Measurements from ENCODE around the gene NPVF.

Gene NPVF

DNA sequence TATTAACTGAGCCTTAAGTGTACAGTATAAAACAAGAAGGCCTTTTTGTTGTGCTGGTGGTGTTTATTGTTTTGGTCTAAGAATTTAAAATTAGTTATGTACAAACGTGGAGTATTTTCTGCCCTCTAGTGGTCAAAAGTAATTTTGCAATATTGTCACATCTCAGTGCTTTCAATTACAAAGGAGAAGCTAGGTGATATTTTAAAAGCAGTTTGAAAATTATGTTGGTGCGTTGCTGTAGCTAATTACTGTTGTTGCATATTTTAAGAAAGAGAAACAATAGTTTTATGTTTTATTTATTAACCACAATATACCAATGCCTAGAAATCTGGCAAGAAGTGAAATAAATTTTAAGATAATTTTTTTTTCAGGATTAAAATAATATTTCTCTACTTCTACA lies 11.4 kb downstream of the NPVF start:
- peak; percentile 33 for DNase-seq (ENCODE audit: extremely low read depth, low read depth)
- no peak overlapping the region for H3K4me3 ChIP-seq (replicated peaks; ENCODE audit: low read depth, low read length)
- TF ChIP-seq, protein P1, sequence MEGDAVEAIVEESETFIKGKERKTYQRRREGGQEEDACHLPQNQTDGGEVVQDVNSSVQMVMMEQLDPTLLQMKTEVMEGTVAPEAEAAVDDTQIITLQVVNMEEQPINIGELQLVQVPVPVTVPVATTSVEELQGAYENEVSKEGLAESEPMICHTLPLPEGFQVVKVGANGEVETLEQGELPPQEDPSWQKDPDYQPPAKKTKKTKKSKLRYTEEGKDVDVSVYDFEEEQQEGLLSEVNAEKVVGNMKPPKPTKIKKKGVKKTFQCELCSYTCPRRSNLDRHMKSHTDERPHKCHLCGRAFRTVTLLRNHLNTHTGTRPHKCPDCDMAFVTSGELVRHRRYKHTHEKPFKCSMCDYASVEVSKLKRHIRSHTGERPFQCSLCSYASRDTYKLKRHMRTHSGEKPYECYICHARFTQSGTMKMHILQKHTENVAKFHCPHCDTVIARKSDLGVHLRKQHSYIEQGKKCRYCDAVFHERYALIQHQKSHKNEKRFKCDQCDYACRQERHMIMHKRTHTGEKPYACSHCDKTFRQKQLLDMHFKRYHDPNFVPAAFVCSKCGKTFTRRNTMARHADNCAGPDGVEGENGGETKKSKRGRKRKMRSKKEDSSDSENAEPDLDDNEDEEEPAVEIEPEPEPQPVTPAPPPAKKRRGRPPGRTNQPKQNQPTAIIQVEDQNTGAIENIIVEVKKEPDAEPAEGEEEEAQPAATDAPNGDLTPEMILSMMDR (IDR thresholded peaks at IDR 0.05; ENCODE audit: low read depth, low read length, missing control alignments), result peak; percentile 56

DNA sequence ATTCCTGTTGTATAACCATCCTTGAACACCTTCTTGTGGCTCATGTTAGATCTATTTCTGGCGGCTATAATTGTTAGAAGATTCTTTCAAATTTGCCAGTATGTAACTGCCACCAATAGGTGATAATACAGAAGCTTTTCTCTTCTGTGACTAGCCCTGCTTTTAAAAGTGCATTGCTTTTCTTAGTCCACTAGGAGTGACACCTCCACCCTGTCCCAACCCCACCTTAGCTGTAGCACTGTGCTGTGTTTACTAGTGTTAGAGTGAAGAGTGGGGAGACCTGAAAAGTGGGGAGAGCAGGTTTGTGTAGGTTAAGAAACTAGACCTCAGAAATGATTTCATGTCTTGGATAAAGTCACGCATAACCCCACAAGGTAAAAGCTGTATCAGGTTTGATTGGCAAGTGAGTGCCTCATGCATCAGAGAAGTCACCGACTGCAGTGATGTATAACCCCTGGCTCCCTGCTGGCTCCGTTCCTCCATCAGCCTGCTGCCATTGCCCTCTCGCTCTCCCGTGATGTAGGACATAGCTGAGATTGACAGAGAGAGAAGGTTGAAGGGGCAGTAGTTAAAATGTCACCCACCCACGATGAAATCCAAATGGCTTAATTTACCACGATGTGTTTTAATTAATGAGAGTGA lies 12.5 kb downstream of the NPVF start:
- DNase-seq (ENCODE audit: extremely low read depth, low read depth), result no peak
- H3K4me3 ChIP-seq (replicated peaks; ENCODE audit: low read depth, low read length), result no peak overlapping the region
- TF ChIP-seq, protein P1 (IDR thresholded peaks at IDR 0.05; ENCODE audit: low read depth, low read length, missing control alignments), result no peak

DNA sequence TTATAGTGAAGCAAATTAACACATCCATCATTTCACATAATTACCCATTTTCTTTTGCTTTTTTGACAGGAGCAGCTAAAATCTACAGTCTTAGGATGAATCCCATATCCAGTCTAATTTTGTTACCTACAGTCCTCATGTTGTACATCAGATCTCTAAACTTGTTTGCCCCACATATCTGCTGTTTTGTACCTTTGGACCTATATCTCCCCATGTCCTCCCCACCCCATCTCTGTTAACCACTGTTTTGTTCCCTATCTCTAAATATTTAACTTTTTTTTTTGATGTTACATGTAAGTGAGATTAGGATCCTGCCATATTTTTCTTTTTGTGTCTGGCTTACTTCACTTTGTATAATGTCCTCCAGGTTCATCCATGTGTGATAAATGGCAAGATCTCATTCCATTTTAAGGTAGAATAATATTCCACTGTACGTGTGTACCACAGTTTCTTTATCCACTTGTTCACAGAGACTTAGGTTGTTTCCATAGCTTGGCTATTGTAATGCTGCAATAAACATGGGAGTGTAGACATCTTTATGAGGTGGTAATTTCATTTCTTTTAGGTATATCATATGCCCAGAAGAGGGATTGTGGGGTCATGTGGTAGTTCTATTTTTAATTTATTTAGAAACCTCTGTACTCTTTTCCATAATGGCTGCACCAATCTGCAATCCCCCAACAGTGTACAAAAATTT lies 19.6 kb downstream of the NPVF start:
- TF ChIP-seq, protein P1 (IDR thresholded peaks at IDR 0.05; ENCODE audit: low read depth, low read length, missing control alignments), result no peak
- no peak overlapping the region for H3K4me3 ChIP-seq (replicated peaks; ENCODE audit: low read depth, low read length)
- DNase-seq (ENCODE audit: extremely low read depth, low read depth), result no peak

DNA sequence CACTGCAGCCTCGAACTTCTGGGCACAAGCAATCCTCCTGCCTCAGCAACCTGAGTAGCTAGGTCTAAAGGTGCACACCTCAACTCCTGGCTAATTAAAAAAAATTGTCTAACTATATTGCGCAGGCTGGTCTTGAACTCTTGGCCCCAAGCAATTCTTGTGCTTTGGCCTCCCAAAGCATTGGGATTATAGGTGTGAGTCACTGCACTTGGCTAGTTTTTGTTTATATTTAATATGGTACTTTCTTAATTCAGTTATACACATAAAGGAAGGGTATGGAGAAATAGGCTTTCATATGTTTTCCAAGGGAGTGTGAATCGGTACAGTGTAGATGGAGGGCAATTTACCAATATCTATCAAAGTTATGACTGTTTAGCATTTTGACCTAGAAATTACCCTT lies 20.4 kb downstream of the NPVF start:
- no peak overlapping the region for H3K4me3 ChIP-seq (replicated peaks; ENCODE audit: low read depth, low read length)
- no peak for DNase-seq (ENCODE audit: extremely low read depth, low read depth)
- TF ChIP-seq, protein P1 (IDR thresholded peaks at IDR 0.05; ENCODE audit: low read depth, low read length, missing control alignments), result no peak

DNA sequence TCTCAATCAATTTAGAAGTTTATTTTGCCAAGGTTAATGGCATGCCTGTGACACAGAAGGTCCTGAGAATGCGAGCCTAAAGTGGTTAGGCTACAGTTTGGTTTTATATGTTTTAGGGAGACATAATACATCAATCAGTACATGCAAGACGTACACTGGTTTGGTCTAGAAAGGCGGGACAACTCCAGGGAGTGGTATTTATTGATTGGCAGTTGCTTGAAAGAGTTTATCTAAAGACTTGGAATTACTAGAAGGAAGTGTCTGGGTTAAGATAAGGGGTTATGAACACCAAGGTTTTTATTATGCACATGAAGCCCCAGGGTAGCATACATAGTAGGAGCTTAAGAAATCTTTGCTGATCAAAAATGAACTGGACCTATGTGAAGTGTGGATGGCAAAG lies 21.5 kb downstream of the NPVF start:
- TF ChIP-seq, protein P1 (IDR thresholded peaks at IDR 0.05; ENCODE audit: low read depth, low read length, missing control alignments), result no peak
- H3K4me3 ChIP-seq (replicated peaks; ENCODE audit: low read depth, low read length), result no peak overlapping the region
- DNase-seq (ENCODE audit: extremely low read depth, low read depth), result no peak

DNA sequence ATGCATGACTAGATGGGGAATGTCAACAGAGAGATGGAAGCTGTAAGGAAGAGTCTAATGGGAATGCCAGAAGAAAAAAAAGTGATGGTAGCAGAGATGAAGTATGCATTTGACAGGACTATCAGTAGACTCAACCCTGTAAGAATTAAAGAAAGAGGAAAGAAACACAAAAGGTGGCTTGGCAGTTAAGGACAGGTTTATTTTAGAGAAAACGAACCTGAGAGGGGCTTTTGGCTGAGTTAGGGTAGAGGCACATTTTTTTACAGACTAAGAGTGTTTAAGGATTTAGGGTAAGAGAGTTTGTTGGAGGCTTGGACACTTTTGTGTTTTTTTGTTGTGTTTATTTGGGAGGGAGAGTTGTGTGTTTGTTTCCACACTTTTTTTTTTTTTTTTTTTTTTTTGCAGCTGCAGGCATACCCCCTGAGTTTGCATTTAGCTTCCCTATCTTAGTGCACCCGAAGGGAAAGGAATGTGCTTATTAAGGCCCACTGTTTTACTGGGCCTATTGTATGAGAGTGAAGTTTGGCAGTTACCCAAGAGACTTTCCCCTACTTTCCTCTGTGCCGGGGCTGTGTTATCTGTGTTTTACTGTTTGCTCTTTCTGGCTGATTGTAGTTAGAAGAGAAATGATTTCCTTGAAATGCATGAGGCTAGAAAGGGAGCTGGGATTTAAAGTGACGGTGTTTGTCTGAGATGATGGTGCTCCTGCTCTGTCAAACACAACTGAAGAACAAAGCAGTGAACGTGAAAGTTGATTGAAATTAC lies 32.0 kb downstream of the NPVF start:
- TF ChIP-seq, protein P1 (IDR thresholded peaks at IDR 0.05; ENCODE audit: low read depth, low read length, missing control alignments), result no peak
- DNase-seq (ENCODE audit: extremely low read depth, low read depth), result no peak
- no peak overlapping the region for H3K4me3 ChIP-seq (replicated peaks; ENCODE audit: low read depth, low read length)
